ENCODE measurements around the gene CHST13.

GRCh38 chr3:126498461-126498860 lies 25.5 kb upstream of the CHST13 start:
- TF ChIP-seq POLR2A (IDR thresholded peaks at IDR 0.05): no peak
- no peak for TF ChIP-seq CTCF (IDR thresholded peaks at IDR 0.05)
